Lower lobe of right lung (tissue), 2 donors: ENCODE results near the gene IHH. TPM values are rescaled to one million over a fixed set of nuclear protein-coding genes. Genes with fewer than 3 reads are reported as not detected.

Source experiments
- ATAC-seq, 2 donors: fragments of 200-7000 bp; cut with Tn5 transposase; one replicate each; pipeline ENCODE4 v1.9.1; 2020 to 2022; ENCODE audit warnings: mild to moderate bottlenecking in 2 of 2, moderate library complexity in 2 of 2
- DNase-seq: peaks from one replicate; pipeline ENCODE4 v3.0.0-alpha.2; 2020
- H3K27ac ChIP-seq: fragments of 200-600 bp; one replicate; pipeline ENCODE4 v1.8.0; 2022
- H3K27me3 ChIP-seq: fragments of 200-600 bp; one replicate; pipeline ENCODE4 v1.8.0; 2022; ENCODE audit warnings: low read depth
- H3K36me3 ChIP-seq: fragments of 200-600 bp; one replicate; pipeline ENCODE4 v1.8.0; 2022; ENCODE audit warnings: mild to moderate bottlenecking
- H3K4me1 ChIP-seq: fragments of 200-600 bp; one replicate; pipeline ENCODE4 v1.8.0; 2022
- H3K4me3 ChIP-seq: fragments of 200-600 bp; one replicate; pipeline ENCODE4 v1.8.0; 2022; ENCODE audit warnings: mild to moderate bottlenecking
- H3K9me3 ChIP-seq: fragments of 200-600 bp; one replicate; pipeline ENCODE4 v1.8.0; 2022
- CTCF ChIP-seq: fragments of 200-600 bp; IDR thresholded peaks from one replicate; pipeline ENCODE4 v1.8.0; 2022; ENCODE audit warnings: antibody characterized with exemption, mild to moderate bottlenecking
- intact Hi-C: fragments of 100-400 bp; cut with DNase I; formaldehyde crosslinking; loops from one replicate; pipeline ENCODE4 v1.11.0; 2022
- total RNA-seq: library from RNA; stranded (reverse); fragmentation: NEBNext Ultra II Directional; extraction: Animal tissue kit (Norgen Biotek cat#: 25700); gene quantifications from one replicate; pipeline ENCODE4 v1.2.1, GENCODE V29; 2021
- donor health status: DM: no; HTN: yes; CAD: no; lungs with severe emphysema.

The IHH gene
- total RNA-seq, 1 donor from 2014 or later, result 0.71 TPM

GRCh38 chr2:219057709-219058540 lies 2.8 kb downstream of the IHH start:
- DNase-seq (peak; percentile 84), ATAC-seq (peak; percentile 91 to 92)
- Histone ChIP-seq H3K9me3 (no peaks in the 10 kb centered on the region), H3K4me3 (peak overlapping the region; percentile 46), H3K27me3 (peaks cover 55% of the 10 kb centered on the region), H3K27ac (no peak overlapping the region), H3K36me3 (no peaks in the 10 kb centered on the region), H3K4me1 (peaks cover 39% of the 10 kb centered on the region)
- intact Hi-C loops, result loop anchor here (10.0 kb wide), 1 partner anchor 87 kb away; no protein-coding TSS in a partner anchor
- peak; percentile 97 for TF ChIP-seq CTCF

DNA sequence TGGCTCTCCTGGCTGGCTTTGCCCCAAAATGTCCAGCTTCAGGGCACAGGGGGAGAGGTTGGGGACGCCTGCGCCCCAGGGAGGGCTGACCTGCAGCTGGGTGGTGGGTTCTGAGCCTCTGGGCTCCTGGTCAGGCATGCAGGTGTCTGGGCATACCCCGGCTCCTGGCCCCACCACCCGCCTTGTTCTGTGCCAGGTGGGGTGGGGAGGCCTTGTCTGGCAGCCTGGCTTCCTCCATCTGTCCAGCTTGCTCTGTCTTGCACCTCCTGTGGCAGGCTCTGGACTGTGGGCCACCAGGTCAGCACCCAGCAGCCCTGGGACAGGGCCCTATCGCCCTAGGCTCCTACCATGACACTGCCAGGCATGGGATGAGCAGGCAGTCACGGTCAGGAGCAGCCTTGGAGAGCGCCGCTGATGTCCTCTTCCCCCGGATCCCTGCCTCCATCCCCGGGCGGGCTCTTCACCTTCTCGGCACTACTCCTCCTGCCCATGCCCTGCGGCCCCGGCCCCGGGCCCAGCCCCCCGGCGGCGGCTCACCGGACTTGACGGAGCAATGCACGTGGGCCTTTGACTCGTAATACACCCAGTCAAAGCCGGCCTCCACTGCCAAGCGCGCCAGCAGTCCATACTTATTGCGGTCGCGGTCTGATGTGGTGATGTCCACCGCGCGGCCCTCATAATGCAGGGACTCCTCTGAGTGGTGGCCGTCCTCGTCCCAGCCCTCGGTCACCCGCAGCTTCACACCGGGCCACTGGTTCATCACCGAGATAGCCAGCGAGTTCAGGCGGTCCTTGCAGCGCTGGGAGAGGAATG lies 3.6 kb downstream of the IHH start:
- DNase-seq (no peak), ATAC-seq (no peak)
- Histone ChIP-seq H3K4me1 (peaks cover 39% of the 10 kb centered on the region), H3K4me3 (no peak overlapping the region), H3K27me3 (peaks cover 51% of the 10 kb centered on the region), H3K9me3 (no peaks in the 10 kb centered on the region), H3K27ac (no peak overlapping the region), H3K36me3 (no peaks in the 10 kb centered on the region)
- TF ChIP-seq CTCF, result no peak
- intact Hi-C loops, result loop anchor here (10.0 kb wide), 1 partner anchor 88 kb away; no protein-coding TSS in a partner anchor

- intact Hi-C loops, result loop anchor here (10.0 kb wide), 1 partner anchor 88 kb away; no protein-coding TSS in a partner anchor
- H3K27me3 ChIP-seq, result peaks cover 46% of the 10 kb centered on the region
These were observed 4.4 kb downstream of the IHH start for GRCh38 chr2:219056176-219056895.

DNA sequence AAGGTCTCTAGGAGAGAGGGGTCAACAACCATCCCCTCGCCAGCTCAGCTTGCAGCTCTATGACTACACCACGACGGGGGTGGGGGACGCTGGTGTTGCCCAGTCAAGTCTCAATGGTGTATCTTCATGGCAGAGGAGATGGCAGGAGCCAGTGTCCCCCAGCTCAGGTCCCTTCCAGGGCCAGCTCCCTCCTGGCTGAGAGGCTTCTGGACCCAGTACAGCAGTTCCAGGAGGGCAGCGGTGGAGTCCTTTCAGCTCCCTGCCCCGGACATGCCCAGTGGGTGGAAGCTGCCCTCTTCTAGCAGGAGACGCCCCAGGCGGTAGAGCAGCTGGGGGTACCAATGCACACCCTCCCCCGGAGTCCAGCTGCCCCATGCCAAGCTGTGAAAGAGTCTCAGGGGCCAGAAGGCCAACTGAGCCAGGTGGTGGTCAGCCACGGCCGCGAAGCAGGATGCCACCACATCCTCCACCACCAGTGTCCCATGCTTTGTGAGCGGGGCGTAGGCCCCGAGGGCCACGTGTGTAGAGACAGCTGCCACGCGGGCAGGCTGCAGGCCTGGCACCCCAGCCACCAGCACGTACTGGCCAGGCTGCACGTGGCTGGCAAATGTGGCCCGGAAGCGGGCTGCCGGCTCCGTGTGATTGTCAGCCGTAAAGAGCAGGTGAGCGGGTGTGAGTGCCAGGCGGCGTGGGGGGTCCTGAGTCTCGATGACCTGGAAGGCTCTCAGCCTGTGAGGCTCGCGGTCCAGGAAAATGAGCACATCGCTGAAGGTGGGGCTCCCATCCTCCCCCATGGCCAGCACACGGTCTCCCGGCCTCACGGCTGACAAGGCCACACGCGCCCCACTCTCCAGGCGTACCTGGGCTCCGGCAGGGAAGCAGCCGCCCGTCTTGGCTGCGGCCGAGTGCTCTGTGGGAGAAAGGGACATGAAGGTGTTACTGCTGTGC lies 5.5 kb downstream of the IHH start:
- intact Hi-C loops, result loop anchor here (10.0 kb wide), 1 partner anchor 90 kb away; no protein-coding TSS in a partner anchor
- H3K9me3 ChIP-seq, result no peaks in the 10 kb centered on the region
- no peak for TF ChIP-seq CTCF
- H3K27ac ChIP-seq, result no peak overlapping the region
- H3K4me3 ChIP-seq, result no peak overlapping the region
- DNase-seq, result no peak
- peaks cover 29% of the 10 kb centered on the region for H3K4me1 ChIP-seq
- peaks cover 37% of the 10 kb centered on the region for H3K27me3 ChIP-seq
- no peak for ATAC-seq
- no peaks in the 10 kb centered on the region for H3K36me3 ChIP-seq

More at GRCh38 chr2:219056176-219056895, 4.4 kb downstream of the IHH start:
- DNase-seq, result no peak
- H3K4me3 ChIP-seq, result no peak overlapping the region
- TF ChIP-seq CTCF, result no peak
- no peaks in the 10 kb centered on the region for H3K36me3 ChIP-seq
- H3K9me3 ChIP-seq, result no peaks in the 10 kb centered on the region
- no peak overlapping the region for H3K27ac ChIP-seq
- no peak for ATAC-seq
- peaks cover 37% of the 10 kb centered on the region for H3K4me1 ChIP-seq
